Dedifferentiated amniotic fluid mesenchymal stem cell (primary cell): ENCODE measurements around the gene SLC2A11.
A peak's percentile ranks its signal among the peaks of the same experiment; 100 is the strongest.

ENCODE experiments used
- DNase-seq: peaks from one replicate; pipeline ENCODE4 v3.0.0-alpha.2; 2016; ENCODE audit errors: extremely low spot score

The SLC2A11 gene

GRCh38 chr22:23832226-23833016 lies 25.3 kb upstream of the SLC2A11 start:
- DNase-seq, result no peak

DNA sequence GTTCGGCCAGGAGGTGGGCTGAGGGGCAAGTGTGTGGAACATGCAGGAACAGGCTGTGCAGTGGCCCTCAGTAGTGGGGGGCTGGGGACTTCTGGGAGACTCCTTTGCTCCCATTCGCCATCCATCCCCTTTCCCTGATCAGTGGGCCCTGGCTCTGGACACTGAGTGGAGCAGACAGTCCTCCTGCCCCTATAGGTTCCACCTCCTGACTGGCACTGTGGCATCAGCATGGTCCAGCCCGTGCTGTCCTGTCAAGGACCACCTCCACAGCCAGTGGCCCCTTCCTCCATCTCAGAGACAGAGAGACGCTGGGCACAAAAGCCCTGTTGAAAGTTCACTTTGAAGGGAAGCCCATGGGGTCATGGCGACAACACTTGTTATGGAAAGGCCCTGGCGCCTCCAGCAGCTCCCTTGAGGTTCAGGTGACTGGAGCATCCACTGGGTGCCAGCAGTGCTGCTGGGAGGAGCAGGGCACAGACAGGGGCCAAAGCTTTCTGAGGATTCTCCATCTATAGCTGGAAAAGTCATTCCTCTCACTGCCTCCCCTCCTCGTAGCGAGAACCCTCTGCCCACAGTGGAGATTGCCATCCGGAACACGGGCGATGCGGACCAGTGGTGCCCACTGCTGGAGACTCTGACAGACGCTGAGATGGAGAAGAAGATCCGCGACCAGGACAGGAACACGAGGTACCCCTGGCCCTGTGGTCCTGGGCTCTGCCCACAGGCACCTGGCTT lies 24.5 kb upstream of the SLC2A11 start:
- DNase-seq, result no peak

- no peak for DNase-seq
Measured at GRCh38 chr22:23833911-23834317, 23.8 kb upstream of the SLC2A11 start.

GRCh38 chr22:23834406-23834792 lies 23.3 kb upstream of the SLC2A11 start:
- DNase-seq, result no peak

DNA sequence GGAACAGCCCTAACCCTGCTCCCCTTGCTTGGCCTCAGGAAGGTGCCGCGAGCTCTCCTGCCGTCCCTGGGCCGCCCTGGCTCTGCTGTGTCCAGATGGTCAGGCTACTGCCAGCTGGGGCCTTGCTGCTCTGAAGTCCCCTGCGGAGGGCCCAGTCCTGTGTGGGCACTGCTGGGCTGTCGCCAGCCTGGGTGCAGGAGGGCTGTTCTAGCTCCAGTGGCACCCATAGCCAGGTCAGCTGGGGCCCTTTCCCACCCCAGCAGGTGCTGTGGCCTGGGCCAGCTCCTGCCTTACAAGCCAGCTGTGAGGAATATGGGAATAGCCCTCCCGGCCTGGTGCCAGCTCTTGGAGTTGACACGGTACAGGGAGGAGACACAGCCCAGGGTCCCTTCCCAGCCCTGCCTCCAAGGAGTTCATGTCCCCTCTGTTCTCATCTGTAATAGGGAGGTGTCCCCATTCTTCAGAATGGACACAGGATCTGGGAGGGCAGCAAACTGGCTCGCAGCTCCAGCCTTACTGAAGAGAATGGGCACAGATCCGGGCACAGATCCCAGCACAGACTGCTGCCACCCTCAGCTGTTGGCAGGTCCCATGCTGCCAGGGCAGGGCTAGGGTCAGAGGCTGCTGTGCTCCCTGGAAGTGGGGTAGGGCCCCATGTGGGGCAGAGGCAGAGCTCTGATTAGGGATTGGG lies 22.7 kb upstream of the SLC2A11 start:
- DNase-seq, result no peak

- DNase-seq, result no peak
Measured at GRCh38 chr22:23835484-23836144, 22.1 kb upstream of the SLC2A11 start.

DNA sequence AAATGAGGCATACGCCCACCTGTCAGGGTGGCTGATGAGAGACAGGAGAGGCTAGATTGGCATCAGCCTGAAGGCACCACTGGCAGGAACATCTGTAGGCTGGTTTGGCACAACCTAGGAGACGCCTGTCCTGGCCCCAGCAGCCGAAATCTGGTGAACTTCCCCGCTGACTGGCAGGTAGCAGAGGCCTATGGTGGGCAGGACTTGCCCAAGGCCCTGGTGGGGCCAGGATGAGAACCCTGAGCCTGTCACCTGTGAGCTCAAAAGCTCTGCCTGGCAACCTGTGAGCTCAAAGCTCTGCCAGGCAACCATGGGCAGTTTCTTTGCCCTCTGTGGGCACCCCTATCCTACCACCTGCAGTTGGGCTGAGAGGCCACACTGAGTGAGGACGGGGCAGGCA lies 21.4 kb upstream of the SLC2A11 start:
- DNase-seq, result no peak

DNA sequence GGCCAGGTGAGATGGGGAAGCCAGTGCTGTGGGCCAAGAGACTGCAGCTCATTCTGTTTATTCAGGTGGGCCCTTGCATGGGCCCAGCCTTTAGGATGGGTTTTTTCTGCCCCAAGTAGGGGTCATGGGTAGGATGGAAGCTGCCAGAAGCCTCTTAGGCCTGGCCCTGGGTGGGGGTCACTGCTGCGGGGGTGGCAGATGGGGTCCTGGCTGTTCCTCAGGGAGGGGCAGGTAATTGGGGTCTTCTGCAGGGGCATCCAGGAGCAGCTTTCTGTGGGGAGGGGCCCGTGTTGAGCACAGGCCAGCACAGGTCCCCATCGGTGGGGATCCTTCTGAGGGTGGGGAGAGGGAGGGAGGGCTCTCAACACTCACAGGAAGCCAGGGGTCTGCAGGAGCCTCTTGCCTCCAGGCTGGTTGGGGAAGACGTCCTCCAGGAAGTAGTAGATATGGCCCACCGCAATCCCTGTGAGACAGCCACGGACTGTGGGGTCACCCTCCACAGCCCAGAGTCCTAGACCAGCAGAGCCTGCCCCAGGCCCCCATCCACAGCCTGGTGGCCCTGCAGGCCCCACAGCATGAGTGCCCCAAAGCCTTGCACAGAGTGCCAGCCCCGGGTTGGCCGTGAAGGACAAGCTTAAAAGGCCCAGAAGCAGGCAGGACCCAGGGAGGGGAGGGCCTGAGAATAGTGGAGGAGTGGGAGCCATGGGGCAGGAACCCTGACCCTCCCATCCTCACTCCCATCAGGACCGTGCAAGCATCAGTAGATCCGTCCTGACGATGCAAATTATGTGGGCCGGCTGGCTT lies 20.8 kb upstream of the SLC2A11 start:
- no peak for DNase-seq

DNA sequence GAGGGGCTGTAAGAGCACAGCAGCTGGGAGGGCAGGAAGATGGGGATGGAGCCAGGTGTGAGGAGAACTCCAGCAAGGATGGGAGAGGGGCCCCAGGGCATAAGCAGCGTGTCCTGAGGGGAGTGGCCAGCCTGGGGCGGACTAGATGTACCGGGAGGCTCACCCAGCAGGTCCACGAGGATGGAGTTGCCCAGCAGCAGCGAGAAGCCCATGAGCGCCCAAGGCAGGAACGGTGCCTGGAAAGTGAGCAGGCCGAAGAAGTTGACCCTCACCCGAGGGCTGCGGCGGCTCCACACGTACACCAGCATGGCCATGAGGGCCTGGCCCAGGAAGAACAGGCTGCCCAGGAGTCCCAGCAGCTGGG lies 20.2 kb upstream of the SLC2A11 start:
- no peak for DNase-seq

- no peak for DNase-seq
Measured at GRCh38 chr22:23837911-23838680, 19.6 kb upstream of the SLC2A11 start.

- DNase-seq, result peak; percentile 88
Measured at GRCh38 chr22:23838681-23839468, 18.8 kb upstream of the SLC2A11 start, which contains the start of gene DERL3. Gene DERL3, minus strand, starts transcription at chr22:23839006. Its CDS starts 19 bp downstream, at chr22:23838987.

DNA sequence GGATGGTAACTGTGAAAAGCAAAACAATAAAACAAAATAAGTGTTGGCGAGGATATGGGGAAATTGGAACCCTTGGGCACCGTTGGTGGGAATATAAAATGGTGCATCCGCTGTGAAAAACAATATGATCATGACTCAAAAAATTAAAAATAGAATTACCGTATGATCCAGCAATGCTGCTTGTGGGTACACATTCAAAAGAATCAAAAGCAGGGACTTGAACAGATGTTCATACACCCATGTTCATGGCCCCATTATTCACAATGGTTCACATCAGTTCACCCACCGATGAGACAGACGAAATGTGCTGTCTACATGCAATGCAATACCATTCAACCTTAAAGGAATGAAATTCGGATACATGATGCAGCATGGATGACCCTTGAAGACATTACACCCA lies 17.6 kb upstream of the SLC2A11 start:
- DNase-seq, result no peak

DNA sequence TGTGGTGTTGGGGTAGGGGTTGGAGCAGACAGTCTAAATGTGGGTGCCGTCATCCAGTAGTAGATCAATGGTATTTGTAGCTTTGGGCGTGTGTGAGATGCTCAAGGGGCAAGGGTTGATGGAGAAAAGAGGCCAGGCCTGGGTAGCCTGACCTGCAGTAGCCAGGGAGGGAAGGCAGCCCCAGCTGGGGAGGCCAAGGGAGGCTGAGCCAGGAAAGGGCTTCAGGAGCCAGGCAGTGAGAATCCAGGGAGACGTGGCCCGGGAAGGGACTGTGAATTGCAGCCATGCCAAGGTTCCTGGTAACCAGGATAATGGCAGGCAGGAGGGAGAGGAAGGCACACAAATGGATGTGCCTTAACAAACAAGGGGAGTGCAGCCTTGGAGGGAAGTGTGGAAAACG lies 16.4 kb upstream of the SLC2A11 start:
- DNase-seq, result no peak

DNA sequence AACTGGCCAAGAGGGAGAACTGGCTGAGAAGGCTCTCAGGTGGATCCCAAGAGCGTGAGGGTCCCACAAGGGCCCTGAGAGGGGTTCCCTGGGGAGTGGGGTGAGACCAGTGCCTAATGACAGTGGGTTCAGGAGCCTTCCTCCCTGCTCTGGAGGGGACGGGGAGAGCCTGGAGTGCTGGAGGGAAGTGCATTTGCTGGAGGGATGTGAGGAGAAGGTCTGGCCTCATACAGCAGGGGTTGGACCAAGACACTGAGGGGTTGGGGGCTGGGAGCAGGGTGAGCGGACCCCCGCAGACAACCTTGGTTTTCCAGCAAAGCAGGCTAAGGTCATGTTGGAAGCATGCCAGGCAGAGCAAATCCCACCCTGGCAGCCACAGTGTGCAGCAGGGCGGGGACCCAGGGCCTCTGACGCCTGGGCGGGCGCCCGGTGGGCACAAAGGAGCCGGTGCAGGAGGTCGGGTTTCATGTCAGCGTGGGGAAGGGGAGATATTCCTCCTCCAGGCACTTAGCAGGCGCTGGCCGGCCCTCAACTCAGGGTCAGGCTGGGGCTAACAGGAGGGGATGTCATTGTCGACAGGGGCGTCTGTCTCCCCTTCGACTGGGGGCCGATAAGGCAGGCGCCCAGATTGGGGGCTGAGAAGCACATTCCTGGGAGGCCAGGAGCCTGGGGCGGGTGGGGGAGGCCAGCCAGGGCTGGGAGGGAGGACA lies 15.8 kb upstream of the SLC2A11 start:
- no peak for DNase-seq

- DNase-seq, result no peak
Measured at GRCh38 chr22:23842599-23842998, 15.1 kb upstream of the SLC2A11 start.

GRCh38 chr22:23844739-23845202 lies 12.9 kb upstream of the SLC2A11 start:
- no peak for DNase-seq

- DNase-seq, result no peak
Measured at GRCh38 chr22:23845265-23846080, 12.2 kb upstream of the SLC2A11 start.

DNA sequence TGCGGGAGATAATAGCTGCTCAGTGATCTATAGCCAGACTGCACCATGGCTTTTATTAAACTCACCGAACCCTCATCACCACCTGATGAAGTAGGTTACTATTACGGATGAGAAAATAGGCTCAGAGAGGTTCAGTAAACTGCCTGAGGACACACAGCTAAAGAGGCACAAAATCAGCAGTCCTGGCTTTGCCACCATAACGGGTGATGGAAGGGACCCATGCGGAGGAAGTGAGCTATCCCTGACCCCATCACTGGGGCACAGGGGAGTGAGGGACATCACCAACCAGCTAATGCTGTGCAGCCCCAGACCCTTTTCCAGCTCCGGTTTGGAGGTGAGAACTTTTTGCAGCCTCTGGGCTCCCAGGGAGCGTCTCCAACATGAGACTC lies 11.6 kb upstream of the SLC2A11 start:
- no peak for DNase-seq
